A673 (cell line): Measurements from ENCODE around the gene PRAF2.

Experiments
- EZH2 ChIP-seq: fragments of 200-600 bp; sonication (generic); IDR thresholded peaks from 2 replicates; pipeline ENCODE4 v1.6.1; 2017; ENCODE audit warnings: borderline replicate concordance, low read depth, mild to moderate bottlenecking, mixed read lengths, antibody characterized with exemption, low read length; ENCODE audit not compliant: poor library complexity, severe bottlenecking
- TF ChIP-seq, protein P1 (sequence below): fragments of 300-800, 200-600 bp; sonication (generic); conservative IDR thresholded peaks from 2 replicates; pipeline ENCODE4 v1.5.1; 2017; ENCODE audit warnings: low read depth, mild to moderate bottlenecking, antibody characterized with exemption, low read length, moderate library complexity, mixed read lengths

DNA sequence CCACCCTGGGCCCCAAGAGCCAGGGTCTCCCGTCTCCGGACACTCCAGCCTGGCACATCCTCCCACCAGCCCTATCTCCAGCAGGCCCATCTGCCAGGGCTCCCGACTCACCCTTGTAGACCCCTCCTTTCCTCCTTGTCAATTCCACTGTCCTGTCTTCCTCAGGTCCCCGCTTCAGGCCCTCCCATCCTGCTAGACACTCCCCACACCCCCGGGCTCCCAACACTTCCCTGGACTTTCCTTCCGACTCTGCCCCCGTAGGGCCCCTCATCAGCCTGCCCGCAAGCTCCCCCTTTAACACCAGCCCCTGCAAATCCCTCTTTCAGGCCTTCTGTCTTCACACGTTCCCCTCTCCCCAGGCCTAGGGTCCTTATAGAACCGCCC lies 1.1 kb downstream of the PRAF2 start:
- TF ChIP-seq, protein P1, sequence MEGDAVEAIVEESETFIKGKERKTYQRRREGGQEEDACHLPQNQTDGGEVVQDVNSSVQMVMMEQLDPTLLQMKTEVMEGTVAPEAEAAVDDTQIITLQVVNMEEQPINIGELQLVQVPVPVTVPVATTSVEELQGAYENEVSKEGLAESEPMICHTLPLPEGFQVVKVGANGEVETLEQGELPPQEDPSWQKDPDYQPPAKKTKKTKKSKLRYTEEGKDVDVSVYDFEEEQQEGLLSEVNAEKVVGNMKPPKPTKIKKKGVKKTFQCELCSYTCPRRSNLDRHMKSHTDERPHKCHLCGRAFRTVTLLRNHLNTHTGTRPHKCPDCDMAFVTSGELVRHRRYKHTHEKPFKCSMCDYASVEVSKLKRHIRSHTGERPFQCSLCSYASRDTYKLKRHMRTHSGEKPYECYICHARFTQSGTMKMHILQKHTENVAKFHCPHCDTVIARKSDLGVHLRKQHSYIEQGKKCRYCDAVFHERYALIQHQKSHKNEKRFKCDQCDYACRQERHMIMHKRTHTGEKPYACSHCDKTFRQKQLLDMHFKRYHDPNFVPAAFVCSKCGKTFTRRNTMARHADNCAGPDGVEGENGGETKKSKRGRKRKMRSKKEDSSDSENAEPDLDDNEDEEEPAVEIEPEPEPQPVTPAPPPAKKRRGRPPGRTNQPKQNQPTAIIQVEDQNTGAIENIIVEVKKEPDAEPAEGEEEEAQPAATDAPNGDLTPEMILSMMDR = no peak
- TF ChIP-seq EZH2 = no peak
